Choroid plexus epithelial cell (primary cell): ENCODE results near the gene MLLT1.
A peak's percentile ranks its signal among the peaks of the same experiment; 100 is the strongest.
"Not testable (repeated sequence)": the region's sequence is repeated elsewhere in the genome, so short reads cannot be mapped to it uniquely, and the experiment has no call there.

Experiments
- DNase-seq: peaks from one replicate; pipeline ENCODE4 v3.0.0-alpha.2; 2010; ENCODE audit warnings: low read depth
- H3K4me3 ChIP-seq: 2 replicates; pipeline ENCODE4 v1.5.1; 2011; ENCODE audit warnings: low read depth, mild to moderate bottlenecking, control low read depth, low read length, moderate library complexity
- TF ChIP-seq, protein P1 (sequence below): conservative IDR thresholded peaks from 2 replicates; pipeline ENCODE4 v1.5.1; 2011; ENCODE audit warnings: low read depth, mild to moderate bottlenecking, control low read depth, inconsistent platforms, low read length, moderate library complexity

MLLT1 gene

DNA sequence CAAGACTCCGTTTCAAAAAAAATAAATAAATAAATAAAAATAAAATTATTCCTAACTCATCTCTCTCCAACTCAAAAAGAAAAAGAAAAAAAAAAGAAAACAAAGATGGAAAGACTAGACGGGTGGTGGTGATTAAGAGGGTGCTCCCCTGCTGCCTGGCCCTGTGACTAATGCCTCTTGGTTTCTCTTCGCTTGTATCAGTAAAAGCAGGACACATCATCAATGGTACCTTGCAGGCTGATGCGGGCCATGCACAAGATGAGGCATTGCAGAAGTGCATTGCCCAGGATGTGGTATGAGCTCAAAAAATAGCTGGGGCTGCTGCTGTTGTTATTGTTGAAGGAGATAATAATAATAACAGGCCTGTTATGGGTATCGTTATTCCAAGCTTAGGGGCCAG is 39.0 kb upstream of the MLLT1 start:
- peak; percentile 27 for DNase-seq
- TF ChIP-seq, protein P1, sequence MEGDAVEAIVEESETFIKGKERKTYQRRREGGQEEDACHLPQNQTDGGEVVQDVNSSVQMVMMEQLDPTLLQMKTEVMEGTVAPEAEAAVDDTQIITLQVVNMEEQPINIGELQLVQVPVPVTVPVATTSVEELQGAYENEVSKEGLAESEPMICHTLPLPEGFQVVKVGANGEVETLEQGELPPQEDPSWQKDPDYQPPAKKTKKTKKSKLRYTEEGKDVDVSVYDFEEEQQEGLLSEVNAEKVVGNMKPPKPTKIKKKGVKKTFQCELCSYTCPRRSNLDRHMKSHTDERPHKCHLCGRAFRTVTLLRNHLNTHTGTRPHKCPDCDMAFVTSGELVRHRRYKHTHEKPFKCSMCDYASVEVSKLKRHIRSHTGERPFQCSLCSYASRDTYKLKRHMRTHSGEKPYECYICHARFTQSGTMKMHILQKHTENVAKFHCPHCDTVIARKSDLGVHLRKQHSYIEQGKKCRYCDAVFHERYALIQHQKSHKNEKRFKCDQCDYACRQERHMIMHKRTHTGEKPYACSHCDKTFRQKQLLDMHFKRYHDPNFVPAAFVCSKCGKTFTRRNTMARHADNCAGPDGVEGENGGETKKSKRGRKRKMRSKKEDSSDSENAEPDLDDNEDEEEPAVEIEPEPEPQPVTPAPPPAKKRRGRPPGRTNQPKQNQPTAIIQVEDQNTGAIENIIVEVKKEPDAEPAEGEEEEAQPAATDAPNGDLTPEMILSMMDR, result no peak
- H3K4me3 ChIP-seq, result no peak overlapping the region

DNA sequence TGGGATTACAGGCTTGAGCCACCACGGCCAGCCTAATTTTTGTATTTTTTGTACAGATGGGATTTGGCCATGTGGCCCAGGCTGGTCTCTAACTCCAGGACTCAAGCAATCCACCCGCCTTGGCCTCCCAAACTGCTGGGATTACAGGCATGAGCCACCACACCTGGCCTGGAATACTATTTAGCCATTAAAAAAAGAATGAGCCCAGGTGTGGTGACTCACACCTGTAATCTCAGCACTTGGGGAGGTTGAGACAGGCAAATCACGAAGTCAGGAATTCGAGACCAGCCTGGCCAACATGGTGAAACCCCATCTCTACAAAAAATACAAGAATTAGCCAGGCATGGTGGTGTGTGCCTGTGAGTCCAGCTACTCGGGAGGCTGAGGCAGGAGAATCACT is 35.9 kb upstream of the MLLT1 start:
- H3K4me3 ChIP-seq, DNase-seq: not testable (repeated sequence)

DNA sequence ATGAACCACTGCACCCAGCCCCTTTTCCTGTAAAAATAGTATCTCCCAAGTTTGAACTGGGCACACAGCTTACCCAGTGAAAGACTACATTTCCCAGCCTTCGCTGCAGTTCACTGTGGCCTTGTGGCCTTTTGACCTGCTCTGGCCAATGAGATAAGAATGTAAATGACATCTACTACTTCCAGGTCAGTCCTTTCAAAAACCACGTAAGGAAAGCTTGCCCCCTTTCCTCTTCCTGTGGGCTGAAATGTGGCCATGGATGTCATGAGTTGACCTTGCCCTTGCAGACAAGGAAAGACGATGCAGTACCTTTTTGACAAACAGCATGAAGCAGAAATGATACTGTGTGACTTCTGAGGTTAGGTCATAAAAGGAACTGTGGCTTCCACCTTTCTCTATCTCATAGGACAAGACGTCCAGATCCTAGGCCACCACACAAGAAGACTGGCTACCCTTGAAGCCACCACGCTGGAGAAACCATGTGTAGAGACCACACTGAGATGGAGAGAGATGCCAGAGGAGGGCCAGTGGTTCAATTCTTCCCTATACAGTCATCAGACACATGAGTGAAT is 33.7 kb upstream of the MLLT1 start:
- DNase-seq, result no peak
- H3K4me3 ChIP-seq, result no peak overlapping the region
- TF ChIP-seq, protein P1, result no peak

DNA sequence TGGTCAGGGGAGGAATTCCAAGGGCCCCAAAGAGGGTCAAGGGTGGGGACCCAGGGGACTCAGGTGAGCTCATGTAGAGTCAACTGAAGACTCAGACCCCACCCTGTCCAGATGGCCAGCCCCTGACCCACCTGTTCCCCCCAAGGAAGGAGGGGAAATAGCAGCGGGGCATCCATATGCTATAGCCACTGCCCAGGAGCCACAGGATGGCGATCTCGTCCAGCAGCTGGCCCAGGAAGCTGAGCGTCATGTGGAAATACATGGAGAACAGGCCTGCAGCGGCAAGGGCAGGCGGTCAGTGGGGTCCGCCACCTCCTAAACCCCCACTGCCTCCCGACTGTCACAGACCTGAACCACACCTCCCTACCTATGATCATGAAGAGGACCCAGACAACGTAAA is 32.2 kb upstream of the MLLT1 start:
- no peak overlapping the region for H3K4me3 ChIP-seq
- no peak for DNase-seq
- TF ChIP-seq, protein P1, result peak; percentile 22

DNA sequence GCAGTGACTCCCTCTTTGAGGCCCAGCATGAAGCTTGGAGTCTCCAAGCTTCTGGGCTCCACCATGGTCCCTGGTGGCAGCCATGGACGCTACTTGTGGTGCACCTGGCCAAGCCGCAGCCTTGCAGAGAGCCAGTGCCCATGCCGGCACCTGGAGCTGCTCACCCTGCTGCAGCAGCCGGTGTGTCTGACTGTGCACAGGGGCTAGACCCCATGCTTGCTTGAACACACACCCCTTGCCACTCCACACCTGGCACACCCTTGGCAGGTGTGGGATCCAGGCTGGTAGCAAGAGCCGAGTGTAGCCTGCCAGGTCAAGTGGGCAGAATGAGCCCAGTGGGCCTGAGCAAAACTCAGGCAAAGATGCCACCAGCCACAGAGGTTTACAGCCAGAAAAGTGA is 18.6 kb upstream of the MLLT1 start:
- DNase-seq, result no peak
- no peak overlapping the region for H3K4me3 ChIP-seq
- TF ChIP-seq, protein P1, result no peak

DNA sequence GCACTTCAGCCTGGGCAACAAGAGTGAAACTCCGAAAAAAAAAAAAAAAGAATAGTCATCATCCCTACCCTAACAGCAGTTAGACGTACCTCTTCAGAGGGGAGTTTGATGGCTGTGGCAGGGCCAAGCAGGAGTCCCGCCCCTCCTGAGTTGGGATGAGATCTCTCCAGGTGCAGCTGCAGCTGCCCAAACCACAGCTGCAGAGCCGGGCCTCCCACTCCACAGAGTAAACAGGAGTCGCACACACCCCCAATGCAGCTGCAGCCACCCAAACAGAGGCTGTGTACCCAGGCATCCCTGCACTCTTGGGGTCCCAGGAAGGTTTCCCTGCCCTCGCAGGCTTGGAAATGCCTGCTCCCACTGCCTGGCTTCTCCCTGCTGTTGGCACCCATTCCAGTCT is 17.4 kb upstream of the MLLT1 start:
- no peak for DNase-seq
- no peak overlapping the region for H3K4me3 ChIP-seq
- TF ChIP-seq, protein P1, result no peak

DNA sequence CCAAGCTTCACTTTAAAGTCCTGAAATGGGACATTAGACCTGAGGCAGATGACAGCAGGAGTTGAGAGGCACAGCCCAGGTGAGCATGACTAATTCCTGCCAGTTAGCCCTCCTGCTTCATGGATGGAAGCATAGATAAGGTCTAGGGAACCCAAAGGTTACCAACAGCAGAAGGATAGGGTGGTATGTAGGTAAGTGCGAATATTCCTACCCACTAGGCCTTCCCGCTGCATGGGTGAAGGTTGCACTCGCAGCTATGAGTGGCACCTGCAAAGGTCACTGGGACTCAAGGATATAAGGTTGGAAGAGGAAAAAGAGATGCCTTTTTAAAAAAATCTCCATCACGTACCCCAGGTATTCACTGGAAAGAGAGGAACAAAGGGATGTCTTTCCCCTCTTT is 12.2 kb upstream of the MLLT1 start:
- H3K4me3 ChIP-seq, result no peak overlapping the region
- TF ChIP-seq, protein P1, result no peak
- peak; percentile 20 for DNase-seq
